ENCODE measurements around the gene SNX17. TPM values are rescaled to one million over a fixed set of nuclear protein-coding genes. Genes with fewer than 3 reads are reported as not detected.

Gene SNX17
- total and polyA plus RNA-seq, 2 of the 13 experiments (the other 11 are each of a cell fraction or from before 2014, with no cell fraction given): 75.0 to 109 TPM

DNA sequence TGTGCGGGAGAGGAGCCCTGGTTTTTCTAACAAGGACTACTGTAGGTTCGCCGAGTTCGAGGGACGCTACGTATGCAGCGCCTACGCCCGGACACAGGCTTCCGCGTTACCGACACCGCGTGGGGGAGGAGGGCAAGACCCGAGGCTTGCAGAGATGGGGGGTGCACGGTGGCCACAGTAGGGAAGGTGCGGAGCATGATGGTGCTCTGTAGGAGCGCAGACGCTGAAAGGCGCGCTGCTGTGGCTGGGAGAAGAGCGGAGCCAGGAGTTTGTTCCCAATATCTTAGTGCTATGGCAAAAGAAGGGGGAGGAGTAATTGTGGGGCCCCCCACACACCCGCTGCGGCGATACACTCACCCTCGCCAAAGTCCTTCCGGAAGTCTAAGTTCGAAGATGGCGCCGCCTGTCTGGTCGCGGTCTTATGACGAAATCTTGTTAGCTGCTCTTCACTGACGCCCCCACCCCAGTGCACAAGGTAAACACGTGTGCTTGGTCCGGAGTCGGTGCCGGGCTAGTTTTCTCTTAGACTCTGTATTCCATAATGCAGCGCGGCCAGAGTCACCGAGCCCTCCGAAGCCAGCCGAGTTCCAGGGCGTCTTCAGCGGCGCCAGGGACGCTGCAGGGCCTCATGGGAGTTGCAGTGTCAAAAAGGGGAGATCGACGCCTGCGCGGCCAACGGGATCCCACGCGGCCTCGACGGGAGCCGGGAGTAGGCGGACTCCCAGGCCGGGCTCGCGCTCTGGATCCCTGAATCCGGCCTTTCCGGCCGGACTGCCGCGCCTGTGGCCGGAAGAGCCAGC, 13.8 kb upstream of the SNX17 start, which contains the start of gene GTF3C2 (continued):
- TF ChIP-seq, protein P1, sequence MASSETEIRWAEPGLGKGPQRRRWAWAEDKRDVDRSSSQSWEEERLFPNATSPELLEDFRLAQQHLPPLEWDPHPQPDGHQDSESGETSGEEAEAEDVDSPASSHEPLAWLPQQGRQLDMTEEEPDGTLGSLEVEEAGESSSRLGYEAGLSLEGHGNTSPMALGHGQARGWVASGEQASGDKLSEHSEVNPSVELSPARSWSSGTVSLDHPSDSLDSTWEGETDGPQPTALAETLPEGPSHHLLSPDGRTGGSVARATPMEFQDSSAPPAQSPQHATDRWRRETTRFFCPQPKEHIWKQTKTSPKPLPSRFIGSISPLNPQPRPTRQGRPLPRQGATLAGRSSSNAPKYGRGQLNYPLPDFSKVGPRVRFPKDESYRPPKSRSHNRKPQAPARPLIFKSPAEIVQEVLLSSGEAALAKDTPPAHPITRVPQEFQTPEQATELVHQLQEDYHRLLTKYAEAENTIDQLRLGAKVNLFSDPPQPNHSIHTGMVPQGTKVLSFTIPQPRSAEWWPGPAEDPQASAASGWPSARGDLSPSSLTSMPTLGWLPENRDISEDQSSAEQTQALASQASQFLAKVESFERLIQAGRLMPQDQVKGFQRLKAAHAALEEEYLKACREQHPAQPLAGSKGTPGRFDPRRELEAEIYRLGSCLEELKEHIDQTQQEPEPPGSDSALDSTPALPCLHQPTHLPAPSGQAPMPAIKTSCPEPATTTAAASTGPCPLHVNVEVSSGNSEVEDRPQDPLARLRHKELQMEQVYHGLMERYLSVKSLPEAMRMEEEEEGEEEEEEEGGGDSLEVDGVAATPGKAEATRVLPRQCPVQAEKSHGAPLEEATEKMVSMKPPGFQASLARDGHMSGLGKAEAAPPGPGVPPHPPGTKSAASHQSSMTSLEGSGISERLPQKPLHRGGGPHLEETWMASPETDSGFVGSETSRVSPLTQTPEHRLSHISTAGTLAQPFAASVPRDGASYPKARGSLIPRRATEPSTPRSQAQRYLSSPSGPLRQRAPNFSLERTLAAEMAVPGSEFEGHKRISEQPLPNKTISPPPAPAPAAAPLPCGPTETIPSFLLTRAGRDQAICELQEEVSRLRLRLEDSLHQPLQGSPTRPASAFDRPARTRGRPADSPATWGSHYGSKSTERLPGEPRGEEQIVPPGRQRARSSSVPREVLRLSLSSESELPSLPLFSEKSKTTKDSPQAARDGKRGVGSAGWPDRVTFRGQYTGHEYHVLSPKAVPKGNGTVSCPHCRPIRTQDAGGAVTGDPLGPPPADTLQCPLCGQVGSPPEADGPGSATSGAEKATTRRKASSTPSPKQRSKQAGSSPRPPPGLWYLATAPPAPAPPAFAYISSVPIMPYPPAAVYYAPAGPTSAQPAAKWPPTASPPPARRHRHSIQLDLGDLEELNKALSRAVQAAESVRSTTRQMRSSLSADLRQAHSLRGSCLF (CRISPR knock-in tag; IDR thresholded peaks at IDR 0.05; ENCODE audit: borderline replicate concordance): no peak
- TF ChIP-seq NR3C1 (CRISPR knock-in tag; IDR thresholded peaks at IDR 0.05) (no peak), EP300 (IDR thresholded peaks at IDR 0.05; ENCODE audit: low read depth in 2 of 2, low read length in 2 of 2) (peak in 1 of 2 experiments; percentile 55; a peak in 3 of 4 replicates), EP300 (CRISPR knock-in tag; IDR thresholded peaks at IDR 0.05; ENCODE audit: borderline replicate concordance) (peak; percentile 48), GATAD1 (CRISPR knock-in tag; IDR thresholded peaks at IDR 0.05) (peak; percentile 96), CENPX (CRISPR knock-in tag; IDR thresholded peaks at IDR 0.05) (no peak), TRIM24 (CRISPR knock-in tag; IDR thresholded peaks at IDR 0.05) (no peak), ZNF550 (CRISPR knock-in tag; IDR thresholded peaks at IDR 0.05; ENCODE audit: borderline replicate concordance) (peak; percentile 82; the same call in 1 of the 2 replicates), ZNF33A (CRISPR knock-in tag; IDR thresholded peaks at IDR 0.05; ENCODE audit: borderline replicate concordance) (peak; percentile 48; the same call in 1 of the 2 replicates), THRA (CRISPR knock-in tag; IDR thresholded peaks at IDR 0.05; ENCODE audit: borderline replicate concordance) (peak; percentile 53; the same call in 1 of the 2 replicates), XBP1 (CRISPR knock-in tag; IDR thresholded peaks at IDR 0.05) (no peak), MTF1 (CRISPR knock-in tag; IDR thresholded peaks at IDR 0.05) (0 out of 2 replicates have a peak, but pooled peaks have one; percentile 47), ARNT (IDR thresholded peaks at IDR 0.05) (no peak), SSRP1 (CRISPR knock-in tag; IDR thresholded peaks at IDR 0.05) (peak; percentile 65), PHF5A (CRISPR knock-in tag; IDR thresholded peaks at IDR 0.05; ENCODE audit: low read depth, unreplicated experiment) (no peak), CEBPZ (IDR thresholded peaks at IDR 0.05; ENCODE audit: low read length) (no peak)
- TF ChIP-seq, protein P2, sequence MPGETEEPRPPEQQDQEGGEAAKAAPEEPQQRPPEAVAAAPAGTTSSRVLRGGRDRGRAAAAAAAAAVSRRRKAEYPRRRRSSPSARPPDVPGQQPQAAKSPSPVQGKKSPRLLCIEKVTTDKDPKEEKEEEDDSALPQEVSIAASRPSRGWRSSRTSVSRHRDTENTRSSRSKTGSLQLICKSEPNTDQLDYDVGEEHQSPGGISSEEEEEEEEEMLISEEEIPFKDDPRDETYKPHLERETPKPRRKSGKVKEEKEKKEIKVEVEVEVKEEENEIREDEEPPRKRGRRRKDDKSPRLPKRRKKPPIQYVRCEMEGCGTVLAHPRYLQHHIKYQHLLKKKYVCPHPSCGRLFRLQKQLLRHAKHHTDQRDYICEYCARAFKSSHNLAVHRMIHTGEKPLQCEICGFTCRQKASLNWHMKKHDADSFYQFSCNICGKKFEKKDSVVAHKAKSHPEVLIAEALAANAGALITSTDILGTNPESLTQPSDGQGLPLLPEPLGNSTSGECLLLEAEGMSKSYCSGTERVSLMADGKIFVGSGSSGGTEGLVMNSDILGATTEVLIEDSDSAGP (CRISPR knock-in tag; IDR thresholded peaks at IDR 0.05; ENCODE audit: borderline replicate concordance): peak; percentile 85

All from HepG2 (cell line).